G401.6 (cell line): ENCODE measurements around the gene HEXIM2.

Source experiments
- FAIRE-seq: peaks from 2 replicates; lab custom pipeline; 2012; peaks lifted over from hg19 to GRCh38; lab: Jason Lieb, UNC

Gene HEXIM2

GRCh38 chr17:45128331-45128730 is 33.3 kb upstream of the HEXIM2 start:
- FAIRE-seq: no peak

- FAIRE-seq: no peak
Measured at GRCh38 chr17:45128989-45129388, 32.7 kb upstream of the HEXIM2 start.

- FAIRE-seq: no peak
Measured at GRCh38 chr17:45129426-45129939, 32.2 kb upstream of the HEXIM2 start.

GRCh38 chr17:45129940-45130680 is 31.6 kb upstream of the HEXIM2 start:
- FAIRE-seq: no peak

- no peak for FAIRE-seq
Measured at GRCh38 chr17:45130681-45131615, 30.7 kb upstream of the HEXIM2 start.

- no peak for FAIRE-seq
Measured at GRCh38 chr17:45131616-45132319, 29.9 kb upstream of the HEXIM2 start.

GRCh38 chr17:45132320-45132571 is 29.4 kb upstream of the HEXIM2 start, which contains the start of gene PLCD3:
PLCD3 (minus strand) TSS chr17:45132515; CDS start chr17:45132410, 105 bp downstream.
- no peak for FAIRE-seq

- FAIRE-seq: no peak
Measured at GRCh38 chr17:45132572-45133463, 28.9 kb upstream of the HEXIM2 start.

- peak; percentile 97 for FAIRE-seq
Measured at GRCh38 chr17:45135192-45135977, 26.3 kb upstream of the HEXIM2 start, which contains the start of gene ACBD4. ACBD4 (plus strand) TSS chr17:45135687; CDS start chr17:45136145, 458 bp downstream.

- no peak for FAIRE-seq
Measured at GRCh38 chr17:45135978-45136791, 25.5 kb upstream of the HEXIM2 start.

GRCh38 chr17:45136846-45137560 is 24.7 kb upstream of the HEXIM2 start:
- FAIRE-seq: no peak

GRCh38 chr17:45137561-45138305 is 23.9 kb upstream of the HEXIM2 start:
- no peak for FAIRE-seq

- FAIRE-seq: no peak
Measured at GRCh38 chr17:45138911-45139532, 22.7 kb upstream of the HEXIM2 start.

GRCh38 chr17:45139533-45139920 is 22.1 kb upstream of the HEXIM2 start:
- FAIRE-seq: no peak

- no peak for FAIRE-seq
Measured at GRCh38 chr17:45143094-45143670, 18.5 kb upstream of the HEXIM2 start.

- no peak for FAIRE-seq
Measured at GRCh38 chr17:45143767-45144198, 17.9 kb upstream of the HEXIM2 start.
